RWPE2 (cell line): ENCODE results near the gene UMODL1.
A peak's percentile ranks its signal among the peaks of the same experiment; 100 is the strongest.

Experiments used
- ATAC-seq: fragments of 200-7000 bp; cut with Tn5 transposase; 3 replicates; pipeline ENCODE4 v1.9.1; 2021; ENCODE audit warnings: low read depth
- DNase-seq: peaks from one replicate; pipeline ENCODE4 v3.0.0-alpha.2; 2020; ENCODE audit warnings: low spot score
- H3K27ac ChIP-seq: fragments of 450-650 bp; 2 replicates; pipeline ENCODE4 v1.5.1; 2017; ENCODE audit warnings: mild to moderate bottlenecking; ENCODE audit not compliant: poor library complexity, severe bottlenecking
- H3K27me3 ChIP-seq: fragments of 250-450 bp; sonication (Bioruptor Pico); 2 replicates; pipeline ENCODE4 v1.5.1; 2021; ENCODE audit warnings: mild to moderate bottlenecking, moderate library complexity; ENCODE audit not compliant: insufficient read depth, poor library complexity, severe bottlenecking
- H3K36me3 ChIP-seq: fragments of 250-450 bp; sonication (Bioruptor Pico); 2 replicates; pipeline ENCODE4 v1.5.1; 2020; ENCODE audit warnings: low read depth, mild to moderate bottlenecking, moderate library complexity
- H3K4me1 ChIP-seq: fragments of 250-450 bp; sonication (Bioruptor Pico); 2 replicates; pipeline ENCODE4 v1.5.1; 2021; ENCODE audit warnings: mild to moderate bottlenecking, moderate library complexity; ENCODE audit not compliant: insufficient read depth, poor library complexity, severe bottlenecking
- H3K4me3 ChIP-seq: fragments of 250-450 bp; sonication (Bioruptor Pico); 2 replicates; pipeline ENCODE4 v1.5.1; 2021; ENCODE audit warnings: mild to moderate bottlenecking, moderate library complexity; ENCODE audit not compliant: severe bottlenecking
- H3K9me3 ChIP-seq: fragments of 250-450 bp; sonication (Bioruptor Pico); 2 replicates; pipeline ENCODE4 v1.5.1; 2021; ENCODE audit warnings: mild to moderate bottlenecking, moderate library complexity; ENCODE audit not compliant: severe bottlenecking
- CTCF ChIP-seq: fragments of 450-650 bp; IDR thresholded peaks from one replicate; pipeline ENCODE4 v1.5.1; 2017; ENCODE audit warnings: mild to moderate bottlenecking, moderate library complexity; ENCODE audit not compliant: poor library complexity, severe bottlenecking

UMODL1 gene

GRCh38 chr21:42079939-42080787, 9.0 kb downstream of the UMODL1 start:
- TF ChIP-seq CTCF: no peak
- no peak for ATAC-seq
- H3K4me3 ChIP-seq: no peak overlapping the region
- DNase-seq: no peak
- no peak overlapping the region for H3K27ac ChIP-seq
- no peaks in the 10 kb centered on the region for H3K9me3 ChIP-seq
- H3K36me3 ChIP-seq: no peaks in the 10 kb centered on the region
- no peaks in the 10 kb centered on the region for H3K27me3 ChIP-seq
- H3K4me1 ChIP-seq: peaks cover 8% of the 10 kb centered on the region

GRCh38 chr21:42080788-42081083, 9.6 kb downstream of the UMODL1 start:
- Histone ChIP-seq H3K27me3 (no peaks in the 10 kb centered on the region), H3K27ac (no peak overlapping the region), H3K4me3 (no peak overlapping the region), H3K36me3 (no peaks in the 10 kb centered on the region), H3K9me3 (no peaks in the 10 kb centered on the region), H3K4me1 (peaks cover 8% of the 10 kb centered on the region)
- ATAC-seq (peak; percentile 26; the same call in 1 of the 3 replicates), DNase-seq (no peak)
- no peak for TF ChIP-seq CTCF

GRCh38 chr21:42081138-42081537, 10.0 kb downstream of the UMODL1 start:
- H3K27me3 ChIP-seq: no peaks in the 10 kb centered on the region
- H3K4me1 ChIP-seq: peaks cover 8% of the 10 kb centered on the region
- H3K9me3 ChIP-seq: no peaks in the 10 kb centered on the region
- no peak overlapping the region for H3K4me3 ChIP-seq
- H3K27ac ChIP-seq: no peak overlapping the region
- TF ChIP-seq CTCF: no peak
- no peaks in the 10 kb centered on the region for H3K36me3 ChIP-seq
- ATAC-seq (no peak), DNase-seq (no peak)

- Histone ChIP-seq H3K27ac (no peak overlapping the region), H3K4me3 (no peak overlapping the region), H3K27me3 (no peaks in the 10 kb centered on the region), H3K4me1 (peaks cover 8% of the 10 kb centered on the region), H3K36me3 (no peaks in the 10 kb centered on the region), H3K9me3 (no peaks in the 10 kb centered on the region)
- TF ChIP-seq CTCF: no peak
- no peak for ATAC-seq
- no peak for DNase-seq
Measured at GRCh38 chr21:42081931-42082381, 10.8 kb downstream of the UMODL1 start.
